Natural killer cell (primary cell): Measurements from ENCODE around the gene RNF31. TPM values are rescaled to one million over a fixed set of nuclear protein-coding genes. Genes with fewer than 3 reads are reported as not detected.

Experiments
- ATAC-seq, 3 donors: fragments of 150-1000 bp in 2 of 3; fragments of 200-7000 bp in 1 of 3; cut with Tn5 transposase; 1 replicate in 1 of 3; 2 replicates in 2 of 3; pipeline ENCODE4 v1.10.0; 2021; ENCODE audit warnings: mild to moderate bottlenecking in 2 of 3, moderate library complexity in 2 of 3
- DNase-seq, 2 donors: peaks; one replicate each; pipeline versions ENCODE4 v3.0.0 to v3.0.0-alpha.2; 2013 to 2021; ENCODE audit warnings: mixed read lengths in 1 of 2
- H3K27ac ChIP-seq: one replicate; pipeline ENCODE4 v1.5.1; 2013; ENCODE audit warnings: mild to moderate bottlenecking, low read length
- H3K27me3 ChIP-seq: one replicate; pipeline ENCODE4 v1.6.1; 2013; ENCODE audit warnings: low read length; ENCODE audit not compliant: control insufficient read depth, insufficient read depth
- H3K36me3 ChIP-seq: one replicate; pipeline ENCODE4 v1.6.1; 2013; ENCODE audit warnings: low read length; ENCODE audit not compliant: control insufficient read depth, insufficient read depth
- H3K4me1 ChIP-seq: one replicate; pipeline ENCODE4 v1.6.1; 2013; ENCODE audit warnings: low read length; ENCODE audit not compliant: control insufficient read depth, insufficient read depth
- H3K4me3 ChIP-seq: one replicate; pipeline ENCODE4 v1.5.1; 2013; ENCODE audit warnings: low read length
- H3K9me3 ChIP-seq: one replicate; pipeline ENCODE4 v1.6.1; 2013; ENCODE audit warnings: low read length; ENCODE audit not compliant: control insufficient read depth, insufficient read depth
- H3K27ac Mint-ChIP-seq, 2 donors: one replicate each; pipeline ENCODE4 v1.8.0; 2022; ENCODE audit warnings: mild to moderate bottlenecking in 2 of 2, mixed read lengths in 2 of 2, moderate library complexity in 1 of 2
- H3K27me3 Mint-ChIP-seq, 2 donors: one replicate each; pipeline ENCODE4 v1.8.0; 2022; ENCODE audit warnings: low read depth in 2 of 2, mixed read lengths in 2 of 2
- H3K36me3 Mint-ChIP-seq: one replicate; pipeline ENCODE4 v1.8.0; 2022; ENCODE audit warnings: mixed read lengths
- H3K4me1 Mint-ChIP-seq, 2 donors: one replicate each; pipeline ENCODE4 v1.8.0; 2022; ENCODE audit warnings: mixed read lengths in 2 of 2
- H3K4me3 Mint-ChIP-seq: one replicate; pipeline ENCODE4 v1.8.0; 2022; ENCODE audit warnings: mild to moderate bottlenecking, moderate library complexity, mixed read lengths
- H3K9me3 Mint-ChIP-seq, 2 donors: one replicate each; pipeline ENCODE4 v1.8.0; 2022; ENCODE audit warnings: mixed read lengths in 2 of 2
- CTCF ChIP-seq: fragments of 200-600 bp; IDR thresholded peaks from one replicate; pipeline ENCODE4 v1.8.0; 2022; ENCODE audit warnings: antibody characterized with exemption
- WGBS: methylation state at CpG from one replicate; pipeline ENCODE4 v1.1.7; 2013; ENCODE audit warnings: missing lambda C conversion rate; ENCODE audit not compliant: insufficient coverage; 5-methylcytosine and 5-hydroxymethylcytosine counted together
- intact Hi-C: fragments of 100-400 bp; cut with micrococcal nuclease; formaldehyde crosslinking; loops from one replicate; pipeline ENCODE4 v1.14.2; 2022
- total RNA-seq, 4 donors: library from RNA; stranded (reverse); fragments of 120-200 nt in 1 of 4; gene quantifications; one replicate each; pipeline versions ENCODE4 v1.2.3 to v1.2.4, GENCODE V29; 2013 to 2022

RNF31 gene
- total RNA-seq, 3 donors from 2014 or later (not counting 1 experiment from before 2014, with no cell fraction given): 96.9 to 134 (median 125) TPM

GRCh38 chr14:24162093-24162492, 14.8 kb downstream of the RNF31 start:
- 62% methylated on average over 8 of the region's 8 CpGs for WGBS
- peak overlapping the region; percentile 94 for H3K4me3 ChIP-seq
- TF ChIP-seq CTCF: no peak
- peaks cover 74% of the 10 kb centered on the region for H3K36me3 ChIP-seq
- H3K27ac ChIP-seq: peak overlapping the region; percentile 94
- H3K4me1 ChIP-seq: peaks cover 37% of the 10 kb centered on the region
- Mint-ChIP-seq H3K36me3 (no peaks in the 10 kb centered on the region), H3K4me3 (peak overlapping the region; percentile 99), H3K27me3 (no peaks in the 10 kb centered on the region), H3K4me1 (peaks cover 45 to 54% of the 10 kb centered on the region in 2 donors), H3K27ac (peak overlapping the region; percentile 97), H3K9me3 (no peaks in the 10 kb centered on the region)
- no peaks in the 10 kb centered on the region for H3K27me3 ChIP-seq
- intact Hi-C loops: no loop called here
- no peak for ATAC-seq
- peak in 1 of 2 donors; percentile 26 for DNase-seq
- H3K9me3 ChIP-seq: no peaks in the 10 kb centered on the region

- Mint-ChIP-seq H3K27me3 (no peaks in the 10 kb centered on the region), H3K4me3 (no peak overlapping the region), H3K9me3 (no peaks in the 10 kb centered on the region), H3K4me1 (peaks cover 45 to 64% of the 10 kb centered on the region in 2 donors), H3K36me3 (no peaks in the 10 kb centered on the region), H3K27ac (peak overlapping the region; percentile 53 to 74)
- 97% methylated on average over 14 of the region's 14 CpGs for WGBS
- no peak overlapping the region for H3K4me3 ChIP-seq
- intact Hi-C loops: no loop called here
- DNase-seq (no peak), ATAC-seq (no peak)
- no peak overlapping the region for H3K27ac ChIP-seq
- peaks cover 71% of the 10 kb centered on the region for H3K36me3 ChIP-seq
- TF ChIP-seq CTCF: no peak
- H3K9me3 ChIP-seq: no peaks in the 10 kb centered on the region
- peaks cover 37% of the 10 kb centered on the region for H3K4me1 ChIP-seq
- no peaks in the 10 kb centered on the region for H3K27me3 ChIP-seq
Measured at GRCh38 chr14:24164518-24164991, 17.3 kb downstream of the RNF31 start.

- peaks cover 30% of the 10 kb centered on the region for H3K4me1 ChIP-seq
- no peaks in the 10 kb centered on the region for H3K9me3 ChIP-seq
- peaks cover 64% of the 10 kb centered on the region for H3K36me3 ChIP-seq
- TF ChIP-seq CTCF: no peak
- no peak for DNase-seq
- intact Hi-C loops: no loop called here
- H3K4me1 Mint-ChIP-seq: peaks cover 43 to 59% of the 10 kb centered on the region in 2 donors
- H3K4me3 Mint-ChIP-seq: no peak overlapping the region
- H3K27me3 Mint-ChIP-seq: no peaks in the 10 kb centered on the region
- H3K27me3 ChIP-seq: no peaks in the 10 kb centered on the region
- no peaks in the 10 kb centered on the region for H3K9me3 Mint-ChIP-seq
- H3K36me3 Mint-ChIP-seq: no peaks in the 10 kb centered on the region
- H3K27ac ChIP-seq: no peak overlapping the region
- no peak overlapping the region for H3K4me3 ChIP-seq
- no peak for ATAC-seq
- peak overlapping the region; percentile 71 to 73 for H3K27ac Mint-ChIP-seq
- WGBS: 96% methylated on average over 5 of the region's 5 CpGs
Measured at GRCh38 chr14:24165785-24166184, 18.5 kb downstream of the RNF31 start.

GRCh38 chr14:24167469-24168114, 20.3 kb downstream of the RNF31 start:
- peaks cover 61% of the 10 kb centered on the region for H3K36me3 ChIP-seq
- 90% methylated on average over 3 of the region's 3 CpGs for WGBS
- Mint-ChIP-seq H3K9me3 (no peaks in the 10 kb centered on the region), H3K4me3 (no peak overlapping the region), H3K4me1 (peaks cover 30 to 53% of the 10 kb centered on the region in 2 donors), H3K27me3 (no peaks in the 10 kb centered on the region), H3K27ac (peak overlapping the region; percentile 61 to 71), H3K36me3 (no peaks in the 10 kb centered on the region)
- no peaks in the 10 kb centered on the region for H3K9me3 ChIP-seq
- no peak overlapping the region for H3K27ac ChIP-seq
- intact Hi-C loops: no loop called here
- TF ChIP-seq CTCF: no peak
- H3K4me3 ChIP-seq: no peak overlapping the region
- no peaks in the 10 kb centered on the region for H3K27me3 ChIP-seq
- ATAC-seq (no peak), DNase-seq (no peak)
- H3K4me1 ChIP-seq: peaks cover 38% of the 10 kb centered on the region
